Left renal pelvis (tissue), 4 donors: ENCODE results near the gene FGD6. TPM values are rescaled to one million over a fixed set of nuclear protein-coding genes. Genes with fewer than 3 reads are reported as not detected.
"Not testable (repeated sequence)": the region's sequence is repeated elsewhere in the genome, so short reads cannot be mapped to it uniquely, and the experiment has no call there.

Source experiments
- DNase-seq, 4 donors: peaks; one replicate each; pipeline ENCODE4 v3.0.0-alpha.2; 2013; ENCODE audit warnings: low read depth in 4 of 4, low spot score in 3 of 4
- polyA plus RNA-seq, 4 donors: library from polyadenylated mRNA; unstranded; fragments of 120-200 nt; gene quantifications; one replicate each; pipeline ENCODE4 v1.2.1, GENCODE V29; 2013; ENCODE audit not compliant: insufficient read length in 4 of 4

FGD6 gene
- polyA plus RNA-seq, 4 donors, result 10.4 to 12.9 (median 11.5) TPM

- no peak for DNase-seq
Measured at GRCh38 chr12:95131589-95132340, 85.5 kb downstream of the FGD6 start.

- no peak for DNase-seq
Measured at GRCh38 chr12:95130096-95130495, 87.2 kb downstream of the FGD6 start.

- DNase-seq, result no peak
Measured at GRCh38 chr12:95129115-95129514, 88.2 kb downstream of the FGD6 start.

GRCh38 chr12:95126736-95127135 is 90.5 kb downstream of the FGD6 start:
- DNase-seq, result no peak

GRCh38 chr12:95126076-95126475 is 91.2 kb downstream of the FGD6 start:
- no peak for DNase-seq

GRCh38 chr12:95124106-95124505 is 93.2 kb downstream of the FGD6 start:
- DNase-seq, result no peak

GRCh38 chr12:95118788-95119179 is 98.5 kb downstream of the FGD6 start:
- DNase-seq, result no peak

- no peak for DNase-seq
Measured at GRCh38 chr12:95118138-95118787, 99.0 kb downstream of the FGD6 start.

GRCh38 chr12:95117178-95117599 is 100.1 kb downstream of the FGD6 start:
- DNase-seq, result peak; percentile 58 to 66 (median 60)

- no peak for DNase-seq
Measured at GRCh38 chr12:95116773-95117172, 100.5 kb downstream of the FGD6 start.

- DNase-seq, result no peak
Measured at GRCh38 chr12:95116341-95116740, 100.9 kb downstream of the FGD6 start.

GRCh38 chr12:95115641-95116040 is 101.6 kb downstream of the FGD6 start:
- DNase-seq, result no peak

GRCh38 chr12:95114766-95115405 is 102.4 kb downstream of the FGD6 start:
- DNase-seq, result no peak

GRCh38 chr12:95107362-95107761 is 109.9 kb downstream of the FGD6 start:
- no peak for DNase-seq

GRCh38 chr12:95105540-95105939 is 111.7 kb downstream of the FGD6 start:
- no peak for DNase-seq

- DNase-seq, result no peak
Measured at GRCh38 chr12:95104919-95105452, 112.3 kb downstream of the FGD6 start.

GRCh38 chr12:95102916-95103671 is 114.2 kb downstream of the FGD6 start:
- peak in 1 of 4 donors; percentile 29 for DNase-seq

- not testable (repeated sequence) for DNase-seq
Measured at GRCh38 chr12:95101957-95102356, 115.3 kb downstream of the FGD6 start.

- DNase-seq, result no peak
Measured at GRCh38 chr12:95100264-95101190, 116.7 kb downstream of the FGD6 start.
